ENCODE results near the gene SKOR1.

DNA sequence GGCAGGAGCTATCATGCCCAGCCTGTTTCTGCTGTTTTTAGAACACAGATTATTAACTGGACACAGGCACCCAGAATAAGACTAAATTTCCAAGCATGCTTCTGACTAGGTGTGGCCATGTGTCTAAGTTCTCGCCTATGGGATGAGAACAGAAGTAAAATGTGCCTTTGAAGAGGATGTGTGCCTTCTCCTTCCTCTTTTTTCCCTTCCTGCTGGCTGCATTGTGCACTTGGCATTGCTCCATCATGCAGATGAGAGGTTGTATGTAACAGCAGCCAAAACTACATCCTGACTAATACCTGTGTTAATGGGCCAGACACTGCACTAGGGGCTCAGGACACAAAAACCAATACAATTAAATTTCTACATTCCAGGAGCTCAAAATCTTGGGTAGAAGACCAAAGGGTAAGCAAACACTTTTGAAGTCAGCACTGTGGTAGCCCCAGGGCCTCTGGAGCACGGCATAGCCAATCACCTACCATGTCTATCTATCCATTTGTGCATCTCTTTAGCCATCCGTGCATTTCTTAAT, 55.4 kb downstream of the SKOR1 start:
- no peak for TF ChIP-seq NR3C1 (CRISPR knock-in tag; conservative IDR thresholded peaks at IDR 0.05; ENCODE audit: low read depth)
- TF ChIP-seq, protein P1, sequence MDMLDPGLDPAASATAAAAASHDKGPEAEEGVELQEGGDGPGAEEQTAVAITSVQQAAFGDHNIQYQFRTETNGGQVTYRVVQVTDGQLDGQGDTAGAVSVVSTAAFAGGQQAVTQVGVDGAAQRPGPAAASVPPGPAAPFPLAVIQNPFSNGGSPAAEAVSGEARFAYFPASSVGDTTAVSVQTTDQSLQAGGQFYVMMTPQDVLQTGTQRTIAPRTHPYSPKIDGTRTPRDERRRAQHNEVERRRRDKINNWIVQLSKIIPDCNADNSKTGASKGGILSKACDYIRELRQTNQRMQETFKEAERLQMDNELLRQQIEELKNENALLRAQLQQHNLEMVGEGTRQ (CRISPR knock-in tag; IDR thresholded peaks at IDR 0.05): no peak
- TF ChIP-seq, protein P2, sequence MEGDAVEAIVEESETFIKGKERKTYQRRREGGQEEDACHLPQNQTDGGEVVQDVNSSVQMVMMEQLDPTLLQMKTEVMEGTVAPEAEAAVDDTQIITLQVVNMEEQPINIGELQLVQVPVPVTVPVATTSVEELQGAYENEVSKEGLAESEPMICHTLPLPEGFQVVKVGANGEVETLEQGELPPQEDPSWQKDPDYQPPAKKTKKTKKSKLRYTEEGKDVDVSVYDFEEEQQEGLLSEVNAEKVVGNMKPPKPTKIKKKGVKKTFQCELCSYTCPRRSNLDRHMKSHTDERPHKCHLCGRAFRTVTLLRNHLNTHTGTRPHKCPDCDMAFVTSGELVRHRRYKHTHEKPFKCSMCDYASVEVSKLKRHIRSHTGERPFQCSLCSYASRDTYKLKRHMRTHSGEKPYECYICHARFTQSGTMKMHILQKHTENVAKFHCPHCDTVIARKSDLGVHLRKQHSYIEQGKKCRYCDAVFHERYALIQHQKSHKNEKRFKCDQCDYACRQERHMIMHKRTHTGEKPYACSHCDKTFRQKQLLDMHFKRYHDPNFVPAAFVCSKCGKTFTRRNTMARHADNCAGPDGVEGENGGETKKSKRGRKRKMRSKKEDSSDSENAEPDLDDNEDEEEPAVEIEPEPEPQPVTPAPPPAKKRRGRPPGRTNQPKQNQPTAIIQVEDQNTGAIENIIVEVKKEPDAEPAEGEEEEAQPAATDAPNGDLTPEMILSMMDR (IDR thresholded peaks at IDR 0.05): no peak
- TF ChIP-seq ESRRA (CRISPR knock-in tag; IDR thresholded peaks at IDR 0.05; ENCODE audit: borderline replicate concordance): no peak
- no peak for TF ChIP-seq FOXJ3 (CRISPR knock-in tag; IDR thresholded peaks at IDR 0.05; ENCODE audit: borderline replicate concordance)

All from WTC11 (cell line).